Stimulated activated CD4-positive, alpha-beta T cell treated with anti-CD3 and anti-CD28 coated beads, Interleukin-12 subunit alpha, Interleukin-12 subunit beta, amount 100 ng/mL, for 24 hours (primary cell): ENCODE measurements around the gene NR2E1.

Source experiments
- DNase-seq, 2 experiments: peaks; one replicate each; pipeline ENCODE4 v3.0.0-alpha.2; 2020; ENCODE audit warnings: low read depth in 2 of 2

The NR2E1 gene

DNA sequence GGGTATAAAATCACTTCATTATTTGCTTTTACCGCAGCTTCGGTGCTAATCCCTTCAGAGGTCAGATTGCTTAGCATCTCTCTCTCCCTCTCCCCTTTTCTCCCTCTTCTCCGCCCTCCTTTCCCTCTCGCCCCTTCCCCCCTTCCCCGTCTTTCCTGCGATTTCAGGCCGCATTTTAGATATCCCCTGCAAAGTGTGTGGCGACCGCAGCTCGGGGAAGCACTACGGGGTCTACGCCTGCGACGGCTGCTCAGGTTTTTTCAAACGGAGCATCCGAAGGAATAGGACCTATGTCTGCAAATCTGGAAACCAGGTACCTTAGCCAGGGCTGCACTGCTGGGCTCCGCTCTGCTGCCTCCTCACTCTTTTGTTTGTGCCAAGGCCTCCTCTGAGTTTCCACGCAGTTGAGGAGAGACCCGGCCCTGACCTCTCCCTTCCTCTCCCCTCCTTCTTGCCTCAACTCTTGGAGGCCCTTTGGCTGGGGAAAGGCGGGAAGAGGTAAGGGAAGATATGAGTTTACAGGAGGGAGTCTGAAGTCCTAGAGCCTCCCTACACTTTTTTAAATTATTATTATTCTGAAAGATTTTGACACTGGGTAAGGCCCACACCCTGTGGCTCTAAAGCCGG, 5.6 kb downstream of the NR2E1 start:
- no peak for DNase-seq

DNA sequence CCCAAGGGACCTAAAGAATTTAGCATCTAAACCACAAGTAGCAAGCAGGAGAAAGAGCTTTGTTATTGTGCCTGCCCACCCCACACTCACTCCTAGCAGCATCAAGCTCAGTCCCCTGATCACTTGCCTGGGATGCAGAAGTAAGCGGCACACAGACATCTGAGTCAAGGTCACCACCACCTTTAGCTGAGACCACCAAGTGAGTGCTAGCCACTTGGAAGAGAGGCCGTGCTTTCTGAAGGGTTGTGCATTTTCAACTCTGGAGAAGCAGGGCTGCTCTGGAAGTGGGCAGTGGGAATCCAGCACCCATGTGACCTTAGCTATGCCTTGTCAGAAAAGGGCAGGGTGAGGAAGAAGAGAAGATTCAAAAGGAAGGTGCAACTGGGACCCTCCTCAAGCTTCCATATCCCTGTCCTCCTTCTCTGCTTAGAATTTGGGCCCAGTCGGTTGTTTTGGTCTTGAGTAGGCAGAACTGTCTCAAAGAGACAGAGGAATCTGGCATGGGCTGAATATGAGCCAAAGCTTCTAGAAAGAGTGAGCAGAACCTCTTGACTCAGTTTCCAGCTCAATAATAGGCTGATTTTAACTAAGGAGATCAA, 6.2 kb downstream of the NR2E1 start:
- no peak for DNase-seq

GRCh38 chr6:108174371-108175175, 8.8 kb downstream of the NR2E1 start:
- no peak for DNase-seq

DNA sequence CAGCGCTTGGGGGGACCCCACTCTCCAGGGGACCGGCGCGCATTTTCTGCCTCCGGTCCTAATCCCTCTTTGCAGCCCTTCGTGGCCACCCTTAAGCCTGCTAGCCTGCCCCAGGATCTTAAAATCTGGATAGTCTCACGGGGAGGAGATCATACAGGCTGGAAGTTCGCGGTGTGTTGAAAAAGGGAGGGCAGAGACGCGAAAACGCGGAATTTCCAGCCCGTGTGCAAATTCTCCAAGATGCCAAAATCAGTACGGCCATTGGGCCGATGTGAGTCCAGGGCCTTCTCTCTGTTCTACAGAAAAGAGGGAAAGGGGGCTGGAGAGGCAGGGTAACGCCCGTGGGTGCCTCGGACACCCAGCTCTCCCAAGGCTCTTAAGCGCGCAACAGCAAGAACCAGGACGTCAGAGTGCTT, 9.4 kb downstream of the NR2E1 start:
- DNase-seq, result no peak

GRCh38 chr6:108175592-108176279, 9.9 kb downstream of the NR2E1 start:
- DNase-seq, result no peak

DNA sequence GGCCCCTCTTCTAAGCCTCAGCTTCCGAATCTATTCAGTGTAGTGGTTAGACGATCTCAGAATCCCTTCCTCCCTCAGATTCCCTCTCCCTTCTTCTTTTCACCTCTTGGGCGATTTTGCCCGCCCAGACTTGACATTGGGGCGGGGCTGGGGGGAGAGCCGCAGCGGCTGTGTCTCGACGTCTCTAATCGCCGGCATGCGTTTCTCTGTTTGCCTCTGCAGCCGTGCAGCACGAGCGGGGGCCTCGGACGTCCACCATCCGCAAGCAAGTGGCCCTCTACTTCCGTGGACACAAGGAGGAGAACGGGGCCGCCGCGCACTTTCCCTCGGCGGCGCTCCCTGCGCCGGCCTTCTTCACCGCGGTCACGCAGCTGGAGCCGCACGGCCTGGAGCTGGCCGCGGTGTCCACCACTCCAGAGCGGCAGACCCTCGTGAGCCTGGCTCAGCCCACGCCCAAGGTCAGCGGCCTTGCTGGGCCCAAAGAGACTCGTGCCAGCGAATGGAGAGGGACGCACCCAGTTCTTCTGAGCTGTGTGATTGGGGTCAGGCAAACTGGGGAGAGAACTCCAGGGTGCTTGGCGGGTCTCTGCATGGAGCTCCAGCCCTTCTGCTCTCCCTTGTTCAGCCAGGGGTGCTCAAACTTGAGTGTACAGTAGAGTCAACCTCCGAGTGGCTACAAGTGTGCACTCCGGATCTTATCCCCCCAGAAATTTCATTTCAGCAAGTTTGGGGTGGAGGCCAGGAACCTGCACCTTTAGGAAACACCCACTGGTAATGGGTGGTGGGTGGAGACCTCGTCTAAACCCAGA, 10.7 kb downstream of the NR2E1 start:
- no peak for DNase-seq

- DNase-seq, result no peak
Measured at GRCh38 chr6:108179741-108180140, 13.9 kb downstream of the NR2E1 start.

- DNase-seq, result no peak
Measured at GRCh38 chr6:108180266-108180665, 14.4 kb downstream of the NR2E1 start.

DNA sequence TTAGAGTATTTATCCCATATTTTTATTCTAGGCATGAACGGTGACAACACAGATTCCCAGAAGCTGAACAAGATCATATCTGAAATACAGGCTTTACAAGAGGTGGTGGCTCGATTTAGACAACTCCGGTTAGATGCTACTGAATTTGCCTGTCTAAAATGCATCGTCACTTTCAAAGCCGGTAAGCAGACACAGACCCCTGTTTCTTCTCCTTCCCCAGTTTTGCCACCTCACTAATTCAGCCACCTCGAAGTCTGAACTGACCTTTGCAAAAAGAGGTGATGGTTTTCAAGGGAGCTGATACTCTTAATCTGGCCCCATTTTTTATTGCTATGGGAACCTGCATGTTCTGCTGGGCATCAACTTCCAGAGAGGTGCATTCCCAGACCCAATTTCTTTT, 15.0 kb downstream of the NR2E1 start:
- DNase-seq, result no peak

DNA sequence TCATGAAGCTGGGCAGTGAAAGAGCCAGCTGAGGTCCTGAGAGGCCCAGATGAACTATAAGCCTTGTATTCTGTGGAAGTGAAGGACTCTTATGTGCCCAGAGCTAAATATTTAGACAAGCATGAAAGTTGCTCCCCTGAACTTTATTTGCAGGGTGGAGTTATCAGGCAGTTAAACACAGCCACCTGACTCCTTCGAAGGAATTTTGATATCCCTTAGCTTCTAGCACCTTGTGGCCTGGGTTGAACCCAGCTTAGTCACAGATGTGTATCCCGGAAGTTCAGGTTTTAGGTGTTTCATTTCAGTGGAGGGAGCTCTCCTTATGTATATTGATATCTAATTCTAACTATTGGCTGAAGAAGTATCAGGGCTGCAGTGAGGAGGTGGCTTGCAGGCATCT, 20.4 kb downstream of the NR2E1 start:
- no peak for DNase-seq

DNA sequence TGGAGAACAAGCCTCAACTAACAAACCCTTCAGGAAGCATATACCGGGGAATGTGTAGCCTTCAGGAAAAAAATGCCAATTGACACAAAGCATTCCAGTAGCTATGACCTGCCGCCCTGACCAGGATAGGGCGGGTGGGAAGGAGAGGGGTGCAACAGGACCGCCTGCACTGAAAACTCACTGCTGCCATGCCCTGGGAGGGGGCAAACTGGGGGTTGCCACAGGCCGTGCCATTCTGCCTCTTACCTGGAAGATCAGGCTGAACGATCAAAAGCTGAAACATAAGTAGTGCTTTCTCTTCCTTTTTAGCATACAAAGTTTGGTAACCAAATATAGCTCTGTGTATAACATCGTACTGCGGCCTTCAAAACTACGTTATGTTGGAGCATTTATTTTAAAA, 21.7 kb downstream of the NR2E1 start:
- DNase-seq, result no peak

DNA sequence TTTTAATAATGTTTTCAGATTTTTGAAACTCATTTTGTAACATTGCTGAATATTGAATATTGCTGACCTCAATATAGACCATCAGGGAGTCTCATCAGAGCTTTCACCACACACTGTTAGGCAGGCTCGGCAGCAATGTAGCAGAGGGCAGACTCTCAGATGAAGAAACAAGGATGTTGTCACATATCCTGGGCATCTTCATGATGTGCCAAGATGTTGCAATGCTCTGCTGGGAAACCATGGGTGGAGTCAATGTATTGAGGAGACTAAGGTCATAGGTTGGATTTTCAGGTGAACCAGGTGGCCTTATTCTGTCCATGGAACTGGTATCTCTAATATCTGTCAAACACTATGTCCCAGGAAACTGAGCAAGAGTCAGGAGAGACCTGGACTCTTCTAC, 27.3 kb downstream of the NR2E1 start:
- DNase-seq, result no peak

- DNase-seq, result no peak
Measured at GRCh38 chr6:108193835-108194234, 28.0 kb downstream of the NR2E1 start.

GRCh38 chr6:108194503-108194902, 28.7 kb downstream of the NR2E1 start:
- no peak for DNase-seq

DNA sequence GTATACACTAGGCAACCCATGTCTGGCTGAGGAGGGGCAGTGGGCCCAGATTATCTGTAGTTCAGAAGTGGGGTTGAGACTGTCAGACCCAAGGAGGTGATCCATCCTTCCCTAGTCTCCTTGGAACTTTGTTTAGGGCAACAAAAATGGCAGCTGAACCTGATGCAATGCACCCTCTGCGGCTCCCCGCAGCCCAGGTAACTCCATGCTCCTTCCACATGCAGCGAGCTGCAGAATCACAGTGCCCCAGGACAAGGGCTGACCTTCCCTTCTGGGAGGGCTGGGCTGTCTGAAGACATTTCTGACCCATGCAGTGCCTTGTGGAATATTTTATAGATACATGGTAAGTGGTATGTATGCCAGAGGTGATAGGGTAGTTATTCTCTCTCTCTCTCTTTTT, 29.4 kb downstream of the NR2E1 start:
- DNase-seq, result no peak

DNA sequence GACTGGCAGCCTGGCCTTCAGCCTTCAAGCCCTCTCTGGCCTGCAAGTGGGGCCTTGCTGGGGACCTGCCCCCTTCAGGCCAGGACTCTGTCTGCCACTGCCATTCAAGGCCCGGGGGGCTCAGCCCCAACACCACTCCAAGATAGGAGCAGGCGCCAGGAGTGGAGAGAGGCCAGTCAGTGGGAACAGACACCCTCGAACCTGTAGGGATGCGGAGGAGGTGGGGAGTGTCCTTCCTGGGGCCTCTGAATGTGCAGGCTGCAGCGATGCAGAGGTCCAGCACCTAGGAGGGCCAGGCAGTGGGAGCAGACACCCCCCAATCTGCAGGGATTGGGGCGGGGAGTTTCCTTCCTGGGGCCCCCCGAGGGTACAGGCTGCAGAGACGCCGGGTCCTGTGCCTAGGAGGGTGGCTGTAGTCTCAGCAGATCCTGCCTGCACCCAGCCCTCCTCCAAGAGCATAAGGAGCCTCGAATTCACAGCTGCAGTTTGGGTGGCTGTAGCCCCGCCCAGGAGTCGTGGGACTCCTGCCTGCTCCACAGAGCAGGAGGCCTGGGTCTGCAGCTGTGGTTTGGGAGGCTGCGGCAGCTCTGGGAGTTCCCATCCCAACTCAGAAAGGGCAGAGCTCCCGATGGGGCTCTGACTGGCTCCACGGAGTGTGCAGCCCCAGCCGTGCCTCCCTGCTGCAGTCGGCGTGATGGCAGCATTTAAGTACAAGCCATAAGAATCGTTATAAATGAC, 33.1 kb downstream of the NR2E1 start:
- DNase-seq, result no peak

- no peak for DNase-seq
Measured at GRCh38 chr6:108200186-108200585, 34.4 kb downstream of the NR2E1 start.

GRCh38 chr6:108200631-108201030, 34.8 kb downstream of the NR2E1 start:
- no peak for DNase-seq

GRCh38 chr6:108203189-108204112, 37.6 kb downstream of the NR2E1 start:
- no peak for DNase-seq

DNA sequence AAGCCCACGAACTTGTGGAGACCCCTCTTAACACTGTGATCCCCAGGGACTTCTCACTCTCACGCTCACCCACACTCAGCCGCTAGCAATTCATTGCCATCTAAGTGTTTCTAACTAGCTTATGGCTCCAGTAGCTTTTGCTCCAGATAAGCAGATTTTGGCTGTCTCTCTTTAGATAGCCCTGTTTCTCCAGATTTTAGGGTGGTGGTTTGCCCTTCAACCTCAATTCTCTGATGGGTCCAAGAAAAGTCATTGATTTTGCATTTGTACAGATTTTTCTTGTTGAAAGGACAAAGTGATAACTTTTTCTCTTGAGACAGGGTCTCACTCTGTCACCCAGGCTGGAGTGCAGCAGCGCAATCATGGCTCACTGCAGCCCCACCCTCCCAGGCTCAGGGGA, 41.2 kb downstream of the NR2E1 start:
- no peak for DNase-seq
